ENCODE results near the gene BAX.

The BAX gene

DNA sequence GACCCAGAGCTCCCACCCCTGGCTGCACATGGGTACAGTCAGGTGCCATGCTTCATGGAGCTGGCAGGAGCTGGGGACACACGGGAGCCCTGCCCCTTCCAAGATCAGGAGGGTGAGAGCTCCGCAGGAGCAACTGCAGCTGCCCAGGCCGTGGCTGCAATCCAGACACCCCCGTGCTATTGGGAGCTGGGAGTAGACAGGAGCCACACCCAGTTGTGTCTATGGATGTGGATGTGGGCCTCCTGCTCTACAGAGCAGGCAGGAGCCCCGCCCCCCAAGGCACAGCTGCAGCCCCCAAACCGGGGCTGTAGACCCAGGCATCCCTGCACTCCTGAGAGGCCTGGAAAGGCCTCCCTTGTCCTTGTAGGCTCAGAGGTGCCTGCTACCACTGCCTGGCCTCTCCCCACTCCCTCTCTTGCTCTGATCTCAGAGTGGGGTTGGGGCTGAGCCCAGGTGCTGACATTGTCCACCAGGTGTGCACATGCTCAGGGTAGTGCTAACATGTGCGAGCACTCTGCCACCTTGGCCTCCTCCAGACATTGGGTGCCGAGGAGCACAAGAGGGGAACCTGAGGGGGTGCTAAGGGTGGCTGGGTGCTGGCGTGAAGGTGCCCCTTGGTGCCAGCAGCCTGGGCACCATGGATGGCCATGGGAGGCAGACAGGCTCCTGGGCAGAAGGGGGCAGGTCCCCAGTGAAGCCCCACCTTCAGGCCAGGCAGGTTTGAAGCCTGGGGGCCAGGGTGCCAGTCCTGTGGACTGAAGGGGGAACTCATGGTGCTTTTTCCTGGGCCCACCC is 8.0 kb upstream of the BAX start:
- no peak overlapping the region for H3K4me3 ChIP-seq (ENCODE audit: low read length)
- DNase-seq (ENCODE audit: low read depth): no peak
- TF ChIP-seq, protein P1, sequence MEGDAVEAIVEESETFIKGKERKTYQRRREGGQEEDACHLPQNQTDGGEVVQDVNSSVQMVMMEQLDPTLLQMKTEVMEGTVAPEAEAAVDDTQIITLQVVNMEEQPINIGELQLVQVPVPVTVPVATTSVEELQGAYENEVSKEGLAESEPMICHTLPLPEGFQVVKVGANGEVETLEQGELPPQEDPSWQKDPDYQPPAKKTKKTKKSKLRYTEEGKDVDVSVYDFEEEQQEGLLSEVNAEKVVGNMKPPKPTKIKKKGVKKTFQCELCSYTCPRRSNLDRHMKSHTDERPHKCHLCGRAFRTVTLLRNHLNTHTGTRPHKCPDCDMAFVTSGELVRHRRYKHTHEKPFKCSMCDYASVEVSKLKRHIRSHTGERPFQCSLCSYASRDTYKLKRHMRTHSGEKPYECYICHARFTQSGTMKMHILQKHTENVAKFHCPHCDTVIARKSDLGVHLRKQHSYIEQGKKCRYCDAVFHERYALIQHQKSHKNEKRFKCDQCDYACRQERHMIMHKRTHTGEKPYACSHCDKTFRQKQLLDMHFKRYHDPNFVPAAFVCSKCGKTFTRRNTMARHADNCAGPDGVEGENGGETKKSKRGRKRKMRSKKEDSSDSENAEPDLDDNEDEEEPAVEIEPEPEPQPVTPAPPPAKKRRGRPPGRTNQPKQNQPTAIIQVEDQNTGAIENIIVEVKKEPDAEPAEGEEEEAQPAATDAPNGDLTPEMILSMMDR (conservative IDR thresholded peaks at IDR 0.05; ENCODE audit: low read depth, low read length): no peak

DNA sequence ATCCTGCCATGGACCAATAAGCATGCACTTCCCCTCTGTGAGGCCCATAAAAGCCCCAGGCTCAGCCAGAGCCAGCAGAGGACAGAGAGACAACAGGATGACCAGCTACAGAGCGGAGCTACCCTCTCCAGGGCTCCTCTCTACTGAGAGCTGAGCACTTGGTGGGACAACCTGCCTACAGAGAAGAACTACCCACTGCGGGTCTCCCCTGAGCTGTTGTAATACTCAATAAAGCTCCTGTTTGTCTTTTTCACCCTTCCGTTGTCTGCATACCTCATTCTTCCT is 7.5 kb upstream of the BAX start:
- DNase-seq (ENCODE audit: low read depth): no peak
- TF ChIP-seq, protein P1 (conservative IDR thresholded peaks at IDR 0.05; ENCODE audit: low read depth, low read length): no peak
- no peak overlapping the region for H3K4me3 ChIP-seq (ENCODE audit: low read length)

DNA sequence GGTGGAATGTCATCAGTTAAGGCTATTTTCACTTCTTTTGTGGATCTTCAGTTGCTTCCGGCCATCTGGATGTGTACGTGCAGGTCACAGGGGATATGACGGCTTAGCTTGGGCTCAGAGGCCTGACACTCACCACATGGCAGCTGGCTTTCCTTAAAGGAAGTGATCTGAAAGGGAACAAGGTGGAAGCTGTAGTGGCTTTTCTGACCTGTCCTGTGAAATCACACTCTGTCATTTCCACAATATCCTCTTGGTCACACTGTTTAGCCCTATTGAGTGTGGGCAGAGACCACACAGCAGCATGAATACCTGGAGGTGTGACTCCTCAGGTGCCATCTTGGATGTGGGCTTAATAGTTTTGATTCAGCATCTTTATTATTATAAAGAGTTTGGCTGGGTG is 4.5 kb upstream of the BAX start:
- no peak overlapping the region for H3K4me3 ChIP-seq (ENCODE audit: low read length)
- TF ChIP-seq, protein P1 (conservative IDR thresholded peaks at IDR 0.05; ENCODE audit: low read depth, low read length): no peak
- DNase-seq (ENCODE audit: low read depth): no peak

DNA sequence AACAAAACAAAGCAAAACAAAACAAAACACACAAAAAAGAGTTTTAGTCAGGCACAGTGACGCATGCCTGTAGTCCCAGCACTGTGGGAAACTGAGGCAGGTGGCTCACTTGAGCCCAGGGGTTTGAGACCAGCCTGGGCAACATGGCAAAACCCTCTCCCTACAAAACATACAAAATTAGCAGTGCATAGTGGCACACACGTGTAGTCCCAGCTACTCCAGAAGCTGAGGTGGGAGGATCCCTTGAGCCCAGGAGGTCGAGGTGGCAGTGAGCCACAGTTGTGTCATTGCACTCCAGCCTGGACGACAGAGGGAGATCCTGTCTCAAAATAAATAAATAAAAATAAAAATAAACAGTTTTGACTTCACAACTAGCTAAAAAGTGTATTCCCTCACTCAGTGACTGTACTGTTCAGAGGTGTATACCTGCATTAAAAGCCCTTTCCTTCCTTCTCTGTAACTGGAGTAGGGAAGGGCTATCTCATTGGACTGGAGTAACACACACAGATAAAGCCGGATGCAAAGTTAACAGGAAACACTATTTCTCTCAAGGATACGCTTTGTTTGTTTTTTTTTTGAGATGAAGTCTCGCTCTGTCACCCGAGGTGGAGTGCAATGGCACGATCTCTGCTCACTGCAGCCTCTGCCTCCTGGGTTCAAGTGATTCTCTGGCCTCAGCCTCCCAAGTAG is 3.7 kb upstream of the BAX start:
- no peak overlapping the region for H3K4me3 ChIP-seq (ENCODE audit: low read length)
- TF ChIP-seq, protein P1 (conservative IDR thresholded peaks at IDR 0.05; ENCODE audit: low read depth, low read length): no peak
- DNase-seq (ENCODE audit: low read depth): no peak

DNA sequence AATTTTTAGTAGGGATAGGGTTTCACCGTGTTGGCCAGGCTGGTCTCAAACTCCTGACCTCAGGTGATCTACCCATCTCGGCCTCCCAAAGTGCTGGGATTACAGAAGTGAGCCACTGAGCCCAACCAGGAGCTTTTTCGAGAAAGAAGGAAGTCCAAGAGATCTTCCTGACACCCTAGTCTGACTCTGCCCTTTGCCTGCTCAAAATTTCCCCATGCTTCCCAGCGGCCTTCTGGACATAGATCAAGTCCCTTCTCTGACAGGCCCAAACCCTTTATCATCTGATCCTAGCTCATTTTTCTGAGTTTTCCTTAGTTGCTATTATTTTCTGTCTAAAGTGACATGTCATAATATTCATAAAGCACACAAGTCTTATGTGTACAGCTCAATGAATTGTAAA is 1.5 kb upstream of the BAX start:
- TF ChIP-seq, protein P1 (conservative IDR thresholded peaks at IDR 0.05; ENCODE audit: low read depth, low read length): no peak
- DNase-seq (ENCODE audit: low read depth): no peak
- H3K4me3 ChIP-seq (ENCODE audit: low read length): no peak overlapping the region

DNA sequence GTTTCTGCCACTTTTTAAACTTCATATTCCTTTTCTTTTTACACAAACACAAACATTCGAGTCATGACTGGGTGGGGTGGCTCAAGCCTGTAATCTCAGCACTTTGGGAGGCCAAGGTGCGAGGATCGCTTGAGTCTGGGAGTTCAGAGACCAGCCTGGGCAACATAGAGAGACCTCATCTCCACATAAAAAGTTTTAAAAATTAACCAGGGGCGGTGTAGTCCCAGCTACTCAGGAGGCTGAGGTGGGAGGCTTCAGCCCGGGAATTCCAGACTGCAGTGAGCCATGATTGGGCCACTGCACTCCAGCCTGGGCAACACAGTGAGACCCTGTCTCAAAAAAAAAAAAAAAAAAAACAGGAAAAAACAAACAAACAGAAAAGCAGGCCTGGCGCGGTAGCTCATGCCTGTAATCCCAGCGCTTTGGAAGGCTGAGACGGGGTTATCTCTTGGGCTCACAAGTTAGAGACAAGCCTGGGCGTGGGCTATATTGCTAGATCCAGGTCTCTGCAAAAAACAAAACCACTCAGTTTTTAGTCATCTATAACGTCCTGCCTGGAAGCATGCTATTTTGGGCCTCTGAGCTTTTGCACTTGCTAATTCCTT is 583 bp upstream of the BAX start:
- peak overlapping the region; percentile 59 for H3K4me3 ChIP-seq (ENCODE audit: low read length)
- DNase-seq (ENCODE audit: low read depth): no peak
- TF ChIP-seq, protein P1 (conservative IDR thresholded peaks at IDR 0.05; ENCODE audit: low read depth, low read length): no peak

Data from retinal pigment epithelial cell (primary cell).